NT2/D1 (cell line): ENCODE data around the gene PCGF2.

ENCODE experiments used
- SUZ12 ChIP-seq: IDR thresholded peaks from 2 replicates; pipeline ENCODE4 v1.6.1; 2011; ENCODE audit not compliant: insufficient read length, insufficient read depth; ENCODE audit errors: extremely low read depth
- YY1 ChIP-seq: IDR thresholded peaks from 2 replicates; pipeline ENCODE4 v1.6.1; 2011; ENCODE audit not compliant: insufficient read length, insufficient read depth
- ZNF274 ChIP-seq: IDR thresholded peaks from 2 replicates; pipeline ENCODE4 v1.6.1; 2011; ENCODE audit warnings: mild to moderate bottlenecking, low read depth, low read length

DNA sequence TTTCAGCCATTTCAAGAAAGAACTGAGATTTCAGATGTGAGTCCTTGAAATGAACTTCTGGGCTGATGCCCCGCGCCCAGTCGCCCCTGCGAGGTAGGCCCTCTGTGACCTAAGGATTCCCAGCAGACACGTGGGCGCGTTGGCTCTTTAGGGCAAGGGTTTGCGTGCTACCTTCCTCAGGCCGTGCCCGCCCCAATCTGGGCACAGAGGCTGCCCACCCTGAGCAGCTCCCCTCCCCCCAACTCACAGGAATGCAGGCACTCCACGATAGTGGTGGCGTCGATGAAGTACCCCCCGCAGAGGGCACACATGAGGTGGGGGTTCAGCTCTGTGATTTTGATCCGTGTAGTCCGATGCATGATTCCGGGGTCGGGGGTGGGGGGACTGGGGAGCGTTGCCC is 8.1 kb downstream of the PCGF2 start:
- TF ChIP-seq SUZ12 (no peak), ZNF274 (no peak), YY1 (no peak)
